ENCODE measurements around the gene TMBIM4. TPM values are rescaled to one million over a fixed set of nuclear protein-coding genes. Genes with fewer than 3 reads are reported as not detected.

TMBIM4 gene, protein sequence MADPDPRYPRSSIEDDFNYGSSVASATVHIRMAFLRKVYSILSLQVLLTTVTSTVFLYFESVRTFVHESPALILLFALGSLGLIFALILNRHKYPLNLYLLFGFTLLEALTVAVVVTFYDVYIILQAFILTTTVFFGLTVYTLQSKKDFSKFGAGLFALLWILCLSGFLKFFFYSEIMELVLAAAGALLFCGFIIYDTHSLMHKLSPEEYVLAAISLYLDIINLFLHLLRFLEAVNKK
- 79.2 and 127 TPM in 2 replicates for total RNA-seq

DNA sequence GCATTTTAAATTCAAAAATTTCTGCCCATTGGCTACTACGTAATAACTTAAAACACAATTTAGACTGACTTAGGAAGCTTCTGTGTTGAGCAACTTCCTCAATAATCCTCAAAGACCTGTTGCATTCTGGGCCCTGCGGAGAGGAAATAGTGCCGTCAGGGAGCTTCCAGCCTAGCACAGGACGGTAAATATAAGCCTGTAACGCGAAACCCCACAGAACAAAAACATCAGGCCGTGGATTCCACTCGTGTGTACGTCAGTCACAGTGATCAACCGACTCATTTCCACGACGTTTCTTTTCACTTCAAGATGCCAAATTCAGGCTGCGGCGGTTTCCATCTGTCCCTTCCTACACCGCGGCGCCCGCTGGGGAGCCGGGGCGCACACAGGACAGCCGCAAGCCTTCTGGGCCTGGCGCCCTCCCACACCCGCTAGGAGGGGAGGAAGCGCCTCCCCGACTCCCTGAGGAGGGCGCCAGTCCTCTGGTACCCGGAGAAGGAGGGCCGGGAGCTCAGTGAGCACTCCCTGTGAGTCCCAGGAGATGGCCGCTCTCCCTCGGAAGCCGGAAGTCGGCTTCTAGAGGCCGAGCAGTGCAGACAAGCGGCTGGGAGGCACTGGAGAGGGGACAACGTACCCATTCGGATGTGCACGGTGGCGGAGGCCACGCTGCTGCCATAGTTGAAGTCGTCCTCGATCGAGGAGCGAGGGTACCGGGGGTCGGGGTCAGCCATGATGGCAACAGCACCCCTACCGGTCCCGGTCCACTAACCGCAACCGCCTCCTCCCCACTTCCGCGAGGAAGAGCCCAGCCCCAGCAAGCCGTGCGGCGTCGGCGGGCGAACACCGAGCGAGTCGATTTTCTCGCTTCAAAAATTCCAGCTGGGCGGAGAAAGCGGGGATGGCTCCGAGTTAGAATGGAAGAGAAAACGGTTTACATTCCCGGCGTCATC lies at the start of gene TMBIM4:
Gene TMBIM4, minus strand, starts transcription at position 776 of the 950 bp plus-strand sequence. Its CDS starts 45 bp downstream, at position 731.

DNA sequence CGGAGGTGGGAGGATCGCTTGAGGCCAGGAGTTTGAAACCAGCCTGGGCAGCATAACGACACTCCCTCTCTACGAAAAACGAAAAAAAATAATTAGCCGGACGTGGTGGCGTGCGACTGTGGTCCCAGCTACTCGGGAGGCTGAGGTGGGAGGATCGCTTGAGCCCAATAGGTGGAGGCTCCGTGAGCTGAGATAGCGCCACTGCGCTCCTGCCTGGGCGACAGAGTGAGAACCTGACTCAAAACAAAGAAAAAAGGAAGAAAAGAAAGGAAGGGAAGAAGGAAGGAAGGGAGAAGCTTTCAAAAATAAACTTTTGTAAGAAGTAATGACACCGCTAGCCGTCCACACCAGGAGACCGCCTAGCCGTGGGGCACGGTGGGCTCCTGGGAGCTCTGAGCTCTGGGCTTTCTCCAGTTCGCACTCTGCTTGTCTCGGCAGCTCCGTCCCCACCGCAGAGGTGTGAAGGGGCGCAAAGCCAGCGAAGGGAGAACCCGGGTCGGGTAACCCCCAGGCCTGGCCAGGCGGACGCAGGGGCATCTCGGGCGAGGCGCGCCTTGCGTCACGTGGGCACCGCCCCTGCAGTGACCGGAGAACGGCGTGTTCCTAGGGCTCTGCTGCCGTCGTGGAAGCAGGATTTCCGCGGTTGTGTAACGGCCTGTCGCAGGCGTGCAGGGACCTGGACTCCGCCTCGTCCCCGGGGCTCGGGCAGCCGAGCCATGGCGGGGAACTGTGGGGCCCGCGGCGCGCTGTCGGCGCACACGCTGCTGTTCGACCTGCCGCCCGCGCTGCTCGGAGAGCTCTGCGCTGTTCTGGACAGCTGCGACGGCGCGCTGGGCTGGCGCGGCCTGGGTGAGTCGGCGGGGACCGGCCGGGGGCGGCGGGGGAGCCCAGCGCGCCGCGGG lies 19.0 kb upstream of the TMBIM4 start, which contains the start of gene IRAK3:
Gene IRAK3, plus strand, starts transcription at position 631 of the 902 bp plus-strand sequence. Its CDS starts 86 bp downstream, at position 717.

DNA sequence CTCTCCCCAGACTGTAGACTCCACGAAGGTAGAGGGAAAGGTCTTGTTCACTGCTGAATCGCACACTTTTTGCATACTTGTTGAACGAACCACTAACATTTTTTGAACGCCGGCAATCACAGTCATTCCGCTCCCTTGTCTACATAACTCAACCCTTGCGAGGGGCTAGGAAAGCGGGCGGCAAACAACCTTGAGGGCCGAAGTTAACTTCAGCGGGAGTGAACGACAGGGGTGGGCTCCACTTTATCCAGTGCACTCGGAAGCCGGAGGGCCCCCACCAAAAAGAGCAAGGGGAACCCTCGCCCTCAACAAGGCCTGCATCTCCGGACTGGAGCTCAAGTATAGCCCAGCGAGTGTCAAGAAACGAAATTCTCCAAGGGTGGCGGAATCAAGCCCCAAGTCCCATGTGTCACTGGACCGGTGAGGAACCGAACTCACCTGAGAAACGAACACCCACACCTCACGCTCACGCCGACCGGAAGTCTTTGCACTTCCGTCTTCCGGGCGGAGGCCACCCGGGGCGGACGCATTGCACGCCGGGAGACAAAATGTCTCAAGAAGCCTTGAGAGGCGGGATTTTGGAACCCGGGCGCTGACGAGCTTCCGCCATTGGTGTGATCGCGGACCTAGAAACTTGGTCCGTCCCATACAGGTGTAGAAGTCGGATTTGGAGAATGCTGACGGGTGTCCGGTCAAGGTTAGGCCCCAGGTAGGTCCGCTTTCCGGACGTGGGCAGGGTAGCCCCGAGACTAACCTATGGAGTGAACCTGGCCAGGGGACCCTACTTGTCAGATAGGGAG lies 39.3 kb downstream of the TMBIM4 start, which contains the start of gene LLPH:
Gene LLPH, minus strand, starts transcription at position 484 of the 800 bp plus-strand sequence. CDS start 1,644 bp downstream, outside the sequence.

Other genes starting within 250 kb of the TMBIM4 start
- 5.2 and 8.2 TPM in 2 replicates for gene LLPH, start 39.2 kb downstream of the TMBIM4 start, total RNA-seq
- gene IRAK3, start 19.2 kb upstream of the TMBIM4 start, total RNA-seq, result 11.7 and 14.9 TPM in 2 replicates
- 0.82 and 2.7 TPM in 2 replicates for gene HELB, start 132.5 kb upstream of the TMBIM4 start, total RNA-seq

Measured in pericardium fibroblast (primary cell).